Right kidney (tissue), 1 donor: ENCODE data around the gene MON1B.
"Not testable (repeated sequence)": the region's sequence is repeated elsewhere in the genome, so short reads cannot be mapped to it uniquely, and the experiment has no call there.

Source experiments
- DNase-seq: peaks from one replicate; pipeline ENCODE4 v3.0.0-alpha.2; 2016

Gene MON1B

GRCh38 chr16:77238593-77238992 lies 47.6 kb downstream of the MON1B start:
- DNase-seq, result no peak

GRCh38 chr16:77242471-77242870 lies 51.5 kb downstream of the MON1B start:
- not testable (repeated sequence) for DNase-seq

GRCh38 chr16:77246150-77246549 lies 55.2 kb downstream of the MON1B start:
- DNase-seq, result no peak

GRCh38 chr16:77250400-77250799 lies 59.4 kb downstream of the MON1B start:
- DNase-seq, result no peak
